OCI-LY7 (cell line): ENCODE results near the gene LONRF3.
"Not testable (repeated sequence)": the region's sequence is repeated elsewhere in the genome, so short reads cannot be mapped to it uniquely, and the experiment has no call there.

ENCODE experiments used
- CTCF ChIP-seq: fragments of 200-600 bp; sonication (generic); conservative IDR thresholded peaks from 2 replicates; pipeline ENCODE4 v1.5.1; 2014; ENCODE audit warnings: mild to moderate bottlenecking, antibody characterized with exemption, low read length, moderate library complexity, mixed read lengths
- EZH2phosphoT487 ChIP-seq: fragments of 200-600 bp; sonication (generic); IDR thresholded peaks from 2 replicates; pipeline ENCODE4 v1.6.1; 2018; ENCODE audit warnings: low read depth, borderline replicate concordance, mild to moderate bottlenecking, mixed run types, antibody characterized with exemption, low read length, moderate library complexity, mixed read lengths

GRCh38 chrX:118992441-118993121 lies 18.2 kb downstream of the LONRF3 start:
- not testable (repeated sequence) for TF ChIP-seq CTCF, EZH2phosphoT487
